IPS-NIHi7 (cell line): Measurements from ENCODE around the gene CHAD.
"Not testable (repeated sequence)": the region's sequence is repeated elsewhere in the genome, so short reads cannot be mapped to it uniquely, and the experiment has no call there.

ENCODE experiments used
- DNase-seq: peaks from one replicate; pipeline ENCODE4 v3.0.0; 2012; ENCODE audit warnings: mixed read lengths; ENCODE audit errors: extremely low spot score

Gene CHAD

DNA sequence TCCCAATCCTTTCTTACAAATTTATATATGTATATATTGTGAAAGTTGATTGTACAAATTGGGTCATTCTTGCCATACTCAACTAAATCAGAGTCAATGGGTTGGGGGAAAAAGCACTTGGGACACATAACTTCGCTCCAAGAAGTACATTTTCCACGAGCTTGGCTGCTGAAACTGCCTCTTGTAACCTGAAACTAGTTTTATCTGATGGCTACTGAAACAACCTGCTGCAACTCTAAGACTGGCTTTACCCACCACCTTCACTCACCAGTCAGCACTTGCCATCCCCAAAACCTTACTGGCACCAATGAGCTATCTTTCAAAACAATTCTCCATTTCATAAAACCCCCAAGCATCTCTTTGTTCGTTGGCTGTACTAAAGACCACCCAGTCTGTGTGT is 25.1 kb upstream of the CHAD start:
- DNase-seq: no peak

DNA sequence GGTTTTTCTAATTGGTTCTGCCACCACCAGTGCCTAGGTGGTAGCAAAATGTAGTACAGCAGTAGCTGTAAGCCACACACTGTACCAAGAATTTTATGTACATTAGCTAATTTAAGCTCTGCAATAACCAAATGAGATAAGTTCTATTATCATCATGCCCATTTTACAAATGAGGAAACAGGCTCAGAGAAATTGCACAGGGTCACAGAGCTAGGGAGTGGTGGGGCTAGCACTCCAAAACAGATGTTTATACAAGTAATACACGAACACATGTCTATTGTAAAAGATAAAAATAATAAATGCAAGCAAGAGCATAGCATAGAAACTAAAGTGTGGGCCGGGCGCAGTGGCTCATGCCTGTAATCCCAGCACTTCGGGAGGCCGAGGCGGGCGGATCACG is 23.5 kb upstream of the CHAD start:
- no peak for DNase-seq

DNA sequence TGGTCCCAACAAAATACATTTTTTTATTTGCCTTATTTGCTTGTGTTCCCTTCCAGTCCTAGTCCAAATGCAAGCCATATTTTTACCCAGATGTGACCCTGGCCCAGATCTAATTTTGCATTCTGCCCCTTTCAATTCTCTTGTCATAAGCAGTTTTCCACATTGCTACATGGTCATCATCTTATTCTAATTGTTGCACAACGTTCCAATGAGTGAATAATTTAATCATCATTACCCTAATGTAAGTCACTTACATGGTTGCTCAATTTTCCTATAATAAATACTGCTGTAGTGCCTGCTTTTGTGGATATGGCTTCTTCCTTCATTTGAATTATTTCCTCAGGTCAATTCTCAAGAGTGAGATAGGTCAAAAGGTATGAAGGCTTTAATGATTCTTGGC is 22.8 kb upstream of the CHAD start:
- no peak for DNase-seq

DNA sequence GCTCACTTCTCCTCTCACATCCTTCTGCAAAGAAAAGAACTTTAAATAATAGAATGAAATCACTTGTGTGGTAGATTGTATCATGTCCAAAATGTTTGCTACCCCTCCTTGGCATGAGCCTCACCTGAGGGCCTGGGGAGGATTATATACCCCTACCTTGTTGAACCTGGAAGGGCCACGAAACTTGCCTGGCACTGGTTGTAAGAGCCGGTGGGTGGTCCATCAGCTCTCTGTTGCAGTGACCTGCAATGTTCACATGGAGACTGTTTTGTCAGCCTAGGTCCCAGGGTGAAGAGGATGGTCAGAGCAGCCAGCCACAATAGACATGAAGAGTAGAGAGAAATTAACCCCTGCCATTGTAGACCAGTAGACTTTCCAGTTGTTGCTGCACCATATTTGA is 20.2 kb upstream of the CHAD start:
- no peak for DNase-seq

DNA sequence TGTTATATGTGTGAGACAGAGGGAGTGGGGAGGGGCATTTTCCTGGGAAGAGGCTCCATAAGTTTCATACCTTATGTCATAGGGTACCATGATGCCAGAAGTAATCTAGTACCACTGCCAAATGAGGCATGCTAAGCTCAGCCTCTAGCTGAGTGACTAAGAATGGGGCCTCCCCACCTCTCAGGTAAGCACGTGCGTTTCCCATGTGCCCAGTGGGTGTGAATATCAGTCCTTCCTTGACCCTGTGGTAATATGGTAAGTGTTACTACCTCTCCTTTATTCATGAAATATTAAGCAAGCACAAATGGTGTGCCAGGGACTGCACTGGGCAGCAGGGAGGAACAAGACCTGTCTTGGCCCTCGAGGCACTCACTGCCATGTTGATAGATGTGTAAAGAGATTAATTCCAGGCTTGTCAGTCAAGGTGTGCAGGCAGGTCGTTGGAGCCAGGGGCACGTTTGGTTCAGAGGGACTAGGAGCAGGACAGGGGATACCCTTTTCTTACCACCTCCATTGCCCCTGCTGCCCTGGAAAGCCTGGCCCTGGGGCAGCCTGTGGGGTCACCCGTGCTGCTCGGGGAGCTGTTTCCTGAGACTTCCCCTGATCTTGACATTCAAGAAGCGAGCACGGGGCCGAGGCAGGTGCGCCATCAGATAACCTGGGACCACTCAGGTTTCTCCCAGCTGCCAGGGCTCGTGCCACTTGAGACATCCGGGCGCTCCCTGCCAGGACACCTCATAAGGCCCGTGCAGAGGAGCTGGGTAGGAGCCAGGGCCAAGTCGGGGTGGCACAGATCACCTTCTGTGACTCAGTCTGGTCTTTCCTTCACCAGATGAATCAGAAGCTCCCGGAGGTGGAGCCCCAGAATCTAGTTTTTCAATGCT is 18.8 kb upstream of the CHAD start:
- DNase-seq: no peak

DNA sequence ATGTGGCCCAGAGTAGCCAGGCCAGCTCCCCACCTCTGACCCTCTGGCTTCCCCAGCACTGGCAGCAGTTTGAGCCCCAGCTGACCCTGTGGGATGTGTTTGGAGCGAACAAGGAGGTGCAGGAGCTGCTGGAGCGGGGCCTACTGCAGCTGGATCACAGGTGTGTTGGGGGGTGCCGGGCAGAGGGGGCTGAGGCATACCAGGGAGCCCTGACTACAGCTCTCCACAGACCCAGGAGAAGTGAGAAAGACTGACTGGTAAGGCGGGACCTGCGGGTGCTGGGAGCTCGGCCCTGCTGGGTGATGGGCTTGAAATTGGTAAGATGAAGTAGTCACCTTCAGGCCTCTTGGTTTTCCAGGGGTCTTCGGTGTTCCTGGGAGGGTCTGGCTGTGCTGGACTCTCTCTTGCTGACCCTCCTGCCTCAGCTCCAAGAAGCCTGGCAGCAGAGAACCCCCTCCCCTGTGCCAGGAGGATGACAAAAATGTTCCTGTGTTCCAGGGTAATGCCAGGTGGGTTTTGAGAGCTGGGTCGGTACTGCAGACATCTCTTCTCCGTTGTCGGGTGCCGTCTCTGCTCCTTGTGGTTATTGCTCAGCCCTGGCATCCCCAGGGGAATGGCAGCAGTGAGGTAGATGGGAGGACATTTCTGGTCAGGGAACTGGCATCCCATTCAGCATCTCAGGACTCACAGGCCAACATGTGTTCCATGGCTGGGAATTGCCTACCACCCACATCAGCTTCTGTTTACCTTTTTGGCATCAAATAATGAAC is 15.9 kb upstream of the CHAD start:
- no peak for DNase-seq

DNA sequence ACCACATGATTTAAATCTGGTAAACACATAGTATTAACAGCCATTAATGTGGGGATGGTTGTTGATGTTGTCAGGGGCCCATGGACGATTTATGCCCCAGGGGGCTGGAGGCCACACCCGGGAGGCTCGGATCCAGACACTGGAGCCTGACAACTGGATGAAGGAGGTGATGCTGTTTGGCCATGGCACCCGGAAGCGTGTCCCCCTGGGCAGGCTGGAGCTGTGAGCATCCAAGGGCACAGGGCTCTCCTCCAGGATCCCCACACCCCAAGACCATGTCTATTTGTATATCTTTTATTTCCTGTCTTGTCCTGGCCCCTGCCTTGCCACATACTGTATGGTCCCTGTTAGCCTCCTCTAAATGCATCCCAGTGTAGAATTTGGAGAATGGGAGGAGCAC is 14.6 kb upstream of the CHAD start:
- no peak for DNase-seq

DNA sequence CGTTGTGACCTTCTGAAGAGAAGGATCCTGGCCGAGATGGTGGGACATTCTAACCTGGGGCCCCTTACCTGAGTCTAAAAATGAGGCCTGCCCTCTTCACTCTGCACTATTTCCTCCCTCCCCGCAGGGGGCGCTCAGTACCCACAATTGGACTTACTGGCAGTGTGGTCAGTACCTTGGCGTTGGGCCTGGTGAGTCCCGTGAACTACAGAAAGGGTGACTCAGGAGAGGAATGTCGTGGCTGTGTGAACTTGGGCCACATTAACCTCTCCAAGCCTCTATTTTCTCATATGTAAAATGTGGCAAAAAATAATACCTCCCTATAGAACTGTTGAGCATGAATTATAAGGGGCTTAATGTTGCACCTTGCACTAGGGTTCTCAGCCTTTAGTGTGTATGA is 13.8 kb upstream of the CHAD start:
- DNase-seq: peak; percentile 85

DNA sequence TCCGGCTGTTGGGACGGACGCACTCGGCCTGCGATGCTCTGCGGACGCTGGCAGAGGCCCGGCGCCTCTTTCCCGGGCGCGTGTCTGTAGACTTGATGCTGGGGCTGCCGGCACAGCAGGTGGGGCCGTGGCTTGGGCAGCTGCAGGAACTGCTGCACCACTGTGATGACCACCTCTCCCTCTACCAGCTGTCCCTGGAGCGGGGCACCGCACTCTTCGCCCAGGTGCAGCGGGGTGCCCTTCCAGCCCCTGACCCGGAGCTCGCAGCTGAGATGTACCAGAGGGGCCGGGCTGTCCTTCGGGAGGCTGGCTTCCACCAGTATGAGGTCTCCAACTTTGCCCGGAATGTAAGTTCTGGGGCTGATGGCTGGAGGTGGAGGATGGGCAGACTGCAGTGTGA is 13.4 kb upstream of the CHAD start:
- DNase-seq: no peak

DNA sequence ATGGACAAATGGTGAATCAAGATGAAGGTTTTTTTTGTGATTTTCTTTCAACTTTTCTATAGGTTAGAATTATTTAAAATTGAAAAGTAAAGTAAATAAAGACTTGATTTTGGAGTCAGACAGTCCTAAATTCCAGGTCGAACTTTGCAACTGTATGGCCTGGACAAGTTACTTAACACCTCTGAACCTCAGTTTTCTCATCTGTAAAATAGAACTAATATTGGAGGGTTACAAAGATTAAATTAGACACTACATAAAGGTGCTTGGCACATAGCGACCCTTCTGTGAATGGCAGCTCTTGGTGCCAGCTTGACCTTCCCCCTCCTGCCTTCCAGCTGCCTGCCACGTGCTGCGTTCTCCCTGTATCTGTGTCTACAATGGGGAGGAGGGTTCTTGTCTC is 13.0 kb upstream of the CHAD start:
- no peak for DNase-seq

DNA sequence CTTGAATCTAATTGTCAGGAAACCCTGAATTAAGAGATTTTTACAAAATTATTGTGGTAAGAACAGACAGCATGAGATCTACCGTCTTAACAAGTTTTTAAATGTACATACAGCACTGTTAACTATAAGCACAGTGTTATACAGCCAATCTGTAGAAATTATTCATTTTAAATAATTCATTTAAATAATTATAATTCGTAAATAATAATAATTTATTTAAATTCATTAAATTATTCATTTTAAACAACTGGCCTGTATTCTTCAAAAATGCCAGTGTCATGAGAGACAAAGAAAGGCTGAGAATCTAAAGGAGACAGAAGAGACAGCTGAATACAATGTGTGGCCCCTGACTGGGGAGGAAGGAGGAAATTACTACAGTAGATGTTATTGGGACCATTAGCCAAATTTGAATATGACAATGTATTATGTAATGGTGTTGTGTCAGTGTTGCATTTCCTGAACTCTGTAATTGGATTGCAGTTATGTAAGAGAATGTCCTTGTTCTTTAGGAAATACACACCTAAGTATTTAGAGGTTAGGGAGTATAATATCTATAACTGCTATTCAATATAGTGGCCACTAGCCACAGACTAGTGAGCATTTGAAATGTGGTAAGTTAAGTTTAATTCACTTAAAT is 12.3 kb upstream of the CHAD start:
- DNase-seq: no peak

DNA sequence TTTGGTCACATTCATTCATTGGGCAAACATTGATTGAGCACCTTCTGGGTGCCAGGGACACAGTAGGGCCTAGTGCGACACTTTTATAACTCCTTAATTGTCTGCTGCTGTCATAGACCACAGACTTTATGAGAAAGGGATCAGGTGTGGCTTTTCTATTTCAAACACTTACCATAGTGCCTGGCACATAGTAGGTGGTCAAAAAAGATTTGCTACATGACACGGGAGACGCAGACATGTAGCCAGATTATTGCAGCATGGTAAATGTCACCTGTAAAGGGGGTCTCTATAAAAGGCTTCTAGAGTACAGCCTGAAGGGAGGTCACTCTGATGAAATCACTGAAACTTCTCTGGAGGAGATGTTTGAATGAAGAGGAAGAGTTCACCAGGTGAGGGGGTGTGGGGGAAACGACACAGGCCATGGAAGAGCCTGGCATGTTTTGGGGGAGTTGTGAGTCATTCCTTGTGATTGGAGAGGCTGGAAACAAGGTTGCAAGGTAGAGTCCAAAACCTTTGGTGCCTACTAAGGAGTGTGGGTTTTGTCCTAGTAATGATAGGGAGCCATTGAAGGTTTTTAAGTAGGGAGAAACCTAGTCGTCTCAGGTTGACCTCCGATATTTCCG is 11.6 kb upstream of the CHAD start:
- DNase-seq: no peak

DNA sequence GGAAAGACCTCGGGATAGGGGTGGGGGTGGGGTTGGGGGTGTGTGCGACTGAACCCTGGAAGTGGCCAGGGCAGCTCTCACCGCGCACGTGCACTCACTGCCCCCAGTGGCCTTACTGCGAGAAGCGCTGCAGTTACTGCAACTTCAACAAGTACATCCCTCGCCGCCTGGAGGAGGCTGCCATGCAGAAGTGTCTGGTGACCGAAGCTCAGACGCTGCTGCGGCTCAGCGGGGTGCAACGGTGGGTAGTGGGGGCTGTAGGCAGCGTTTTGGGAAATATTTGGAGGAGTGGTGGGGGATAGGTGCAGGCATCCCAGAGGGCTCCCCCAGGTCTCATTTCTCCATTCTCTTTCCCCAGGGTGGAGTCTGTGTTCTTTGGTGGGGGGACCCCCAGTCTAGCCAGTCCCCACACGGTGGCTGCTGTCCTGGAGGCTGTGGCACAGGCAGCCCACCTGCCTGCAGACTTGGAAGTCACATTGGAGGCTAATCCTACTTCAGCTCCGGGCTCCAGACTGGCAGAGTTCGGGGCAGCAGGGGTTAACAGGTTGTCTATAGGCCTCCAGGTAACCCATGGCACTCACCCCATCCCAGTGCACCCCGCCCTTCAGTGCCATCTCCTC is 11.0 kb upstream of the CHAD start:
- peak; percentile 87 for DNase-seq

DNA sequence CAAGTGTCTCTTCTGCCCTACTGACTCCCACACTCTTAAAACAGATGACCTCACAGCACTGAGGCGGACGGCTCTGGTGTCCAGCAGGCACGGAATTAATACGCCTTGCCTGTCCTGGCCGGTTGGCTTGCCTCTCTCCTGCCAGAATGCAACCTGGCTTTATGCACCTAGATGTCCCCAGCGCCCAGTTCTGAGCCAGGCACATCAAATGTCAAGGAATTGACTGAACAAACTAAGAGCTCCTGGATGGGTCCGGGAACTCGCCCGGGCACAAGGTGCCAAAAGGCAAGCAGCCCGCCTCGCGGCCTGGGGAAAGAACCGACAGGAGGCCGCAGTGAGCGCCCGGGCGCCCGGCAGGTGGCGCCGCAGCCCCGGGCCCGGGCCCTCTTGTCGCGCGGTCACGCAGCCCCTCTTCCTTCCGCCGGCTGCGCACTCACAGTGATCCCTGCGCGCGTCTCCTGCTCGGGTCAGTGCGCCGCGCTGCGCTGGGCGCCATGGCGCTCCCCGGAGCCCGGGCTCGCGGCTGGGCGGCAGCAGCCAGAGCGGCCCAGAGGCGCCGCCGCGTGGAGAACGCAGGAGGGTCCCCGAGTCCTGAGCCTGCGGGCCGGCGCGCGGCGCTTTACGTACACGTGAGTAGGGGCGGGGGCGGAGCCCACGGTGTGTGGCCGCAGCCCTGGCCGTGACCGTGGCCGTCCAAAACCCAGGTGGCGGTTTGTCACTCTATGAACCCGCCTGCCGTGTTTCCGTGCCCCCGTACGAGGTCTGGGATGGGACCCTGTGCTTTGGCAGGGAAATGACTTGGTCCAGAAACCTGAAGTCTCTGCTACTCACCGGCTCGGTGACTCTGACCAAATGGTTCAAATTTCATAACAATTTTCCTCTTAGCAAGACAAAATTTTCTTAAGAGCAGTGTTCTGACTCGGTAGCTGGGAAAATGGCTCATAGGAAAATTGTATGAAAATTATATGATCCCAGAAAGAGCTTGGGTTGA is 10.0 kb upstream of the CHAD start, which contains the start of gene RSAD1:
TSS of gene RSAD1 (plus strand) at position 470 of the 991 bp plus-strand sequence. CDS start at position 495, 25 bp downstream.
- peak; percentile 91 for DNase-seq

DNA sequence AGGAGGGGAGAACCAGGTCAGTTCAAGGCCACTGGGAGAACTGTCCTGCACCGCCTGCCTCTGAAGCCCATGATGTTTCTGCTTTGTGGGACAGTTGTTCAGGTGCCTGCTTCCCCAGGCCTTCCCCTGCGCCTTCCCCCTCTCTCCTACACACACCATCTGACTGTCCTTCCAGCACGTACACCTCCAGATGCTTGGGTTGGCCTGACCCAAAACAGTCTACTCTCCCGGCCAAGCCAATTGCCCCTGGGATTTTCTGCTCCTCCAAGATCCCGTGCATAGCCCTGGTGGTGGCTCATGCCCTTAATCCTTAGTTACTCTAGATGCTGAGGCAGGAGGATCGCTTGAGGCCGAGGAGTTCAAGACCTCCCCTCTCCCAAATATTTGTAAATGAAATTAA is 9.3 kb upstream of the CHAD start:
- no peak for DNase-seq

DNA sequence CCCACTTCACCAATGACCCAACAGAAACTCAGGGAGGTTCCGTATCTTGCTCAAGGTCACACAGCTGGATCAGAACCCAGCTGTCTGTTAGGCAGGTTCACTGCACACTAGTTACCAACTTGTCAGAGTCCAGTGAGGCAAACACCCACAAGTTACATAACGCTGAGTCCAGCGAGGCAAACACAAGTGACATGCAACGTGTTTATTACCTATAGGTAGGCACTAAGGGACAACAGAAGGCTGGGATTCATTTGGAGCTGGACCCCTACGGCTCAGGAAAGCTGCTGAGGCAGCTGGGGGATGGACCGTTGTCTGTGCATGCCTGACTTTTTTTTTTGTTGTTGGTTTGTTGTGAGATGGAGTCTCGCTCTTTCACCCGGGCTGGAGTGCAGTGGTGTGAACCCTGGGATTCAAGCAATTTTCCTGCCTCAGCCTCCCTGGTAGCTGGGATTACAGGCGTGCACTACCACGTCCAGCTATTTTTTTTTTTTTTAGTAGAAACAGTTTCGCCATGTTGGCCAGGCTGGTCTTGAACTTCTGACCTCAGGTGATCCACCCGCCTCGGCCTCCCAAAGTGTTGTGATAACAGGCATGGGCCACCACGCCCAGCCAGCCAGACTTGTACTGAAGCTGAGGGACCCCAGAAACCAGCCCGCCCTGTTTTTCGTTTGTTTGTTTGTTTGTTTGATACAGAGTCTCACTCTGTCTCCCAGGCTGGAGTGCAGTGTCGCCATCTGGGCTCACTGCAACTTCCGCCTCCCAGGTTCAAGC is 8.1 kb upstream of the CHAD start:
- no peak for DNase-seq

DNA sequence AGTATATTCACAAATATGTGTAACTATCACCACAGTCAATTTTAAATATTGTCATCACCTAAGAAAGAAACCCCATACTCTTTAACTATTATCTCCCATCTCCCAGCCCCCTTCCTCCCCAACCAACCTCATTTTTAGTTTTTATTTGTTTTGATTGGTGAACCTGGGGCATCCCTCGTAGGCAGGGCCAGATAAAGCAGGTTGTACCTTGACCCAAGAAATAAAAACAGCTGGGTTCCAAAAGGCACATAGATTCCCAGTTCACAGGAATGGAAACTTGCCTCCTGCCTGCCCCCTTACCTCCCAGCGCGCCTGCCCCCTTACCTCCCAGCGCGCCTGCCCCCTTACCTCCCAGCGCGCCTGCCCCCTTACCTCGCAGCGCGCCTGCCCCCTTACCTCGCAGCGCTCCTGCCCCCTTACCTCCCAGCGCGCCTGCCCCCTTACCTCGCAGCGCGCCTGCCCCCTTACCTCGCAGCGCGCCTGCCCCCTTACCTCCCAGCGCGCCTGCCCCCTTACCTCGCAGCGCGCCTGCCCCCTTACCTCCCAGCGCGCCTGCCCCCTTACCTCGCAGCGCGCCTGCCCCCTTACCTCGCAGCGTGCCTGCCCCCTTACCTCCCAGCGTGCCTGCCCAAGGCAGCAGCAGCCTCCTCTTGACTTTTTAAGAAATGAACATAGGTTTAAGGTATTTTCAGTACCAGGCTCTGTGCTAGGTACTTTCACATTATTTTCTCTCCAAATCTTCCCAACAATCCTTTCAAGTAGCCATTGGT is 7.3 kb upstream of the CHAD start:
- DNase-seq: not testable (repeated sequence)

DNA sequence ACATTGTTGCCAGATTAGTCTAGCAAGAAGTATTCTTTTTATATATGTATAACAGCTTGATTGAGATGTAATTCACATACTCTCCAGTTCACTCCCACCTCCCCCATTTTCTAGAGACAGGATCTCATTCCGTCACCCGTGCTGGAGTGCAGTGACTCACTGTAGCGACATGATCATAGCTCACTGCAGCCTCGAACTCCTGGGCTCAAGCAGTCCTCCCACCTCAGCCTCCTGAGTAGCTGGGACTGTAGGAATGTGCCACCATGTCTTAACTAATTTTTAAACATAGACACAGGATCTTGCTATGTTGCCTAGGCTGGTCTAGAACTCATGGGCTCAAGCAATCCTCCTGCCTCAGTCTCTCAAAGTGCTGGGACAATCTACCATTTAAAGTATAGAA is 6.7 kb upstream of the CHAD start:
- DNase-seq: no peak

DNA sequence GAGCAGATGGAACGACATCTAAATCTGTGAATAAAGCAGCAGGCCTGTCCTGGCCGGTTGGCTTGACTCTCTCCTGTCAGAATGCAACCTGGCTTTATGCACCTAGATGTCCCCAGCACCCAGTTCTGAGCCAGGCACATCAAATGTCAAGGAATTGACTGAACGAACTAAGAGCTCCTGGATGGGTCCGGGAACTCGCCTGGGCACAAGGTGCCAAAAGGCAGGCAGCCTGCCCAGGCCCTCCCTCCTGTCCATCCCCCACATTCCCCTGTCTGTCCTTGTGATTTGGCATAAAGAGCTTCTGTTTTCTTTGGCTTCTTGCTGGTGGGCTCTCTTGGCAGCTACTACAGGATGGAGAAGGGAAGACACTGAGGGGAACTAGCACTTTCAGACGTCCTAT is 5.8 kb upstream of the CHAD start:
- DNase-seq: no peak
